Thoracic aorta (tissue), 2 donors: ENCODE measurements around the gene B3GNT5. TPM values are rescaled to one million over a fixed set of nuclear protein-coding genes. Genes with fewer than 3 reads are reported as not detected.

Experiments used
- ATAC-seq: fragments of 150-250 bp; one replicate; pipeline ENCODE4 v1.8.0; 2017; ENCODE audit warnings: low read depth; ENCODE audit not compliant: insufficient number of reproducible peaks, low FRiP score
- DNase-seq: peaks from one replicate; pipeline ENCODE4 v3.0.0-alpha.2; 2020; ENCODE audit warnings: low spot score
- H3K27ac ChIP-seq, 2 donors: fragments of 200-600 bp; sonication (generic); 1 replicate in 1 of 2; 2 replicates in 1 of 2; pipeline ENCODE4 v1.5.1; 2016; ENCODE audit warnings: mild to moderate bottlenecking in 2 of 2, moderate library complexity in 2 of 2
- H3K27me3 ChIP-seq: fragments of 200-600 bp; sonication (generic); replicated peaks from 2 replicates; pipeline ENCODE4 v1.6.0; 2016; ENCODE audit warnings: mild to moderate bottlenecking; ENCODE audit not compliant: insufficient read depth
- H3K36me3 ChIP-seq: fragments of 200-600 bp; sonication (generic); one replicate; pipeline ENCODE4 v1.5.1; 2016
- H3K4me1 ChIP-seq, 2 donors: fragments of 200-600 bp; sonication (generic); 1 replicate in 1 of 2; 2 replicates in 1 of 2; pipeline versions ENCODE4 v1.5.1 to v1.6.0; 2016; ENCODE audit warnings: low read depth in 2 of 2, mild to moderate bottlenecking in 1 of 2; ENCODE audit not compliant: control insufficient read depth in 1 of 2
- H3K4me3 ChIP-seq: fragments of 200-600 bp; sonication (generic); 2 replicates; pipeline ENCODE4 v1.5.1; 2016; ENCODE audit warnings: mild to moderate bottlenecking
- H3K9me3 ChIP-seq: fragments of 200-600 bp; sonication (generic); 2 replicates; pipeline ENCODE4 v1.5.1; 2016
- CTCF ChIP-seq: fragments of 200-600 bp; sonication (generic); IDR thresholded peaks from one replicate; pipeline ENCODE4 v1.5.1; 2019; ENCODE audit warnings: antibody characterized with exemption
- total RNA-seq, 2 donors: library from RNA; depleted of rRNA; stranded (reverse); fragments of >200 nt; gene quantifications; one replicate each; pipeline versions ENCODE4 v1.1.0 to v1.2.3, GENCODE V29; 2016

B3GNT5 gene
- total RNA-seq, 2 donors from 2014 or later: 3.1 to 7.5 TPM

- no peaks in the 10 kb centered on the region for H3K4me1 ChIP-seq
- no peak for TF ChIP-seq CTCF
- H3K27ac ChIP-seq: no peak overlapping the region
- H3K36me3 ChIP-seq: no peaks in the 10 kb centered on the region
- ATAC-seq (no peak), DNase-seq (no peak)
- no peaks in the 10 kb centered on the region for H3K27me3 ChIP-seq
- H3K9me3 ChIP-seq: no peaks in the 10 kb centered on the region
- H3K4me3 ChIP-seq: no peak overlapping the region
Observed at GRCh38 chr3:183244981-183245476, 8.0 kb upstream of the B3GNT5 start.

GRCh38 chr3:183247011-183247589, 6.0 kb upstream of the B3GNT5 start:
- Histone ChIP-seq H3K4me3 (no peak overlapping the region), H3K27ac (no peak overlapping the region), H3K27me3 (no peaks in the 10 kb centered on the region), H3K4me1 (no peaks in the 10 kb centered on the region), H3K9me3 (no peaks in the 10 kb centered on the region), H3K36me3 (no peaks in the 10 kb centered on the region)
- no peak for DNase-seq
- TF ChIP-seq CTCF: no peak
- no peak for ATAC-seq

GRCh38 chr3:183249006-183249718, 3.9 kb upstream of the B3GNT5 start:
- ATAC-seq (no peak), DNase-seq (no peak)
- no peak for TF ChIP-seq CTCF

GRCh38 chr3:183252118-183252782, 803 bp upstream of the B3GNT5 start:
- Histone ChIP-seq H3K27ac (no peak overlapping the region), H3K9me3 (no peaks in the 10 kb centered on the region), H3K4me1 (peaks cover 3% of the 10 kb centered on the region in 2 donors), H3K36me3 (no peaks in the 10 kb centered on the region), H3K27me3 (no peaks in the 10 kb centered on the region), H3K4me3 (peak overlapping the region; percentile 72)
- no peak for DNase-seq
- no peak for ATAC-seq
- no peak for TF ChIP-seq CTCF

More at GRCh38 chr3:183249006-183249718, 3.9 kb upstream of the B3GNT5 start:
- no peak overlapping the region for H3K4me3 ChIP-seq
- H3K9me3 ChIP-seq: no peaks in the 10 kb centered on the region
- H3K36me3 ChIP-seq: no peaks in the 10 kb centered on the region
- no peaks in the 10 kb centered on the region for H3K27me3 ChIP-seq
- no peak overlapping the region for H3K27ac ChIP-seq
- H3K4me1 ChIP-seq: peaks cover 3% of the 10 kb centered on the region in 2 donors
